WTC11 (cell line): ENCODE measurements around the gene APLF. TPM values are rescaled to one million over a fixed set of nuclear protein-coding genes. Genes with fewer than 3 reads are reported as not detected.

Experiments used
- ATAC-seq: fragments of 200-7000 bp; cut with Tn5 transposase; 2 replicates; pipeline ENCODE4 v1.10.0; 2021; ENCODE audit warnings: mild to moderate bottlenecking, moderate library complexity
- CTCF ChIA-PET: fragments of 300-600 bp; sonication (Branson Sonifier 250); formaldehyde crosslinking; loops from one replicate; lab custom pipeline; 2021; ENCODE audit warnings: antibody characterized with exemption; lab: Charles Lee
- POLR2A ChIA-PET: fragments of 350-600 bp; sonication (Branson Sonifier 250); formaldehyde crosslinking; loops from one replicate; lab custom pipeline; 2021; ENCODE audit warnings: antibody characterized with exemption; lab: Charles Lee
- DNase-seq: peaks from one replicate; pipeline ENCODE4 v3.0.0; 2021; ENCODE audit warnings: low spot score
- H3K27ac Mint-ChIP-seq: 2 replicates; pipeline ENCODE4 v1.8.0; 2021; ENCODE audit warnings: mixed read lengths
- H3K27me3 Mint-ChIP-seq: 2 replicates; pipeline ENCODE4 v1.8.0; 2021; ENCODE audit warnings: low read depth, mild to moderate bottlenecking, moderate library complexity, mixed read lengths
- H3K36me3 Mint-ChIP-seq: 2 replicates; pipeline ENCODE4 v1.8.0; 2021; ENCODE audit warnings: mixed read lengths
- H3K4me1 Mint-ChIP-seq: 2 replicates; pipeline ENCODE4 v1.8.0; 2022; ENCODE audit warnings: mixed read lengths
- H3K4me3 Mint-ChIP-seq: 2 replicates; pipeline ENCODE4 v1.8.0; 2021; ENCODE audit warnings: mild to moderate bottlenecking, moderate library complexity, mixed read lengths
- H3K9me3 Mint-ChIP-seq: 2 replicates; pipeline ENCODE4 v1.8.0; 2021; ENCODE audit warnings: mixed read lengths
- ATF3 ChIP-seq: sonication (generic); formaldehyde crosslinking; conservative IDR thresholded peaks from 2 replicates; pipeline ENCODE4 v1.8.1; 2022; ENCODE audit warnings: mild to moderate bottlenecking, missing genetic modification reagents
- CDX4 ChIP-seq: fragments of 250-450 bp; sonication (Bioruptor Pico); IDR thresholded peaks from 2 replicates; pipeline ENCODE4 v1.9.0; 2021; ENCODE audit warnings: moderate library complexity, mild to moderate bottlenecking, inconsistent platforms, borderline replicate concordance
- ELF4 ChIP-seq: sonication (generic); formaldehyde crosslinking; IDR thresholded peaks from 2 replicates; pipeline ENCODE4 v1.8.1; 2022; ENCODE audit warnings: low read depth, mild to moderate bottlenecking, moderate library complexity, missing genetic modification reagents
- EMX1 ChIP-seq: fragments of 250-450 bp; sonication (Bioruptor Pico); IDR thresholded peaks from 2 replicates; pipeline ENCODE4 v1.8.0; 2021; ENCODE audit warnings: mild to moderate bottlenecking
- JUN ChIP-seq: sonication (generic); formaldehyde crosslinking; IDR thresholded peaks from 2 replicates; pipeline ENCODE4 v1.8.0; 2023; ENCODE audit warnings: mild to moderate bottlenecking, missing genetic modification reagents
- NFE2L1 ChIP-seq: sonication (generic); formaldehyde crosslinking; IDR thresholded peaks from 2 replicates; pipeline ENCODE4 v1.8.1; 2023; ENCODE audit warnings: missing genetic modification reagents
- PREB ChIP-seq: sonication (generic); formaldehyde crosslinking; IDR thresholded peaks from 2 replicates; pipeline ENCODE4 v1.8.1; 2022; ENCODE audit warnings: mild to moderate bottlenecking, missing genetic modification reagents, moderate library complexity, borderline replicate concordance
- RELA ChIP-seq: sonication (generic); formaldehyde crosslinking; IDR thresholded peaks from 2 replicates; pipeline ENCODE4 v1.8.1; 2022; ENCODE audit warnings: missing genetic modification reagents, mild to moderate bottlenecking, borderline replicate concordance
- SOX15 ChIP-seq: fragments of 250-450 bp; sonication (Bioruptor Pico); IDR thresholded peaks from 2 replicates; pipeline ENCODE4 v1.9.0; 2021; ENCODE audit warnings: mild to moderate bottlenecking
- SP1 ChIP-seq: sonication (generic); formaldehyde crosslinking; conservative IDR thresholded peaks from 2 replicates; pipeline ENCODE4 v1.8.1; 2022; ENCODE audit warnings: missing genetic modification reagents
- ZBTB21 ChIP-seq: sonication (generic); formaldehyde crosslinking; IDR thresholded peaks from 2 replicates; pipeline ENCODE4 v1.8.1; 2023; ENCODE audit warnings: mild to moderate bottlenecking, missing genetic modification reagents, borderline replicate concordance
- ZBTB43 ChIP-seq: sonication (generic); formaldehyde crosslinking; IDR thresholded peaks from 2 replicates; pipeline ENCODE4 v1.8.1; 2023; ENCODE audit warnings: mild to moderate bottlenecking, missing genetic modification reagents
- ZNF138 ChIP-seq: sonication (generic); formaldehyde crosslinking; conservative IDR thresholded peaks from 2 replicates; pipeline ENCODE4 v1.8.1; 2022; ENCODE audit warnings: mild to moderate bottlenecking, moderate library complexity, missing genetic modification reagents
- ZNF219 ChIP-seq: sonication (generic); formaldehyde crosslinking; IDR thresholded peaks from 2 replicates; pipeline ENCODE4 v1.8.0; 2023; ENCODE audit warnings: missing genetic modification reagents, mild to moderate bottlenecking, borderline replicate concordance
- total RNA-seq: library from RNA; stranded (reverse); gene quantifications from 3 replicates; pipeline ENCODE4 v1.2.3, GENCODE V29; 2021
- TF ChIP-seq, protein P1 (sequence below): fragments of 250-450 bp; sonication (Bioruptor Pico); IDR thresholded peaks from 2 replicates; pipeline ENCODE4 v1.9.0; 2021; ENCODE audit warnings: mild to moderate bottlenecking
- TF ChIP-seq, protein P2 (sequence below): fragments of 250-450 bp; sonication (Bioruptor Pico); IDR thresholded peaks from 2 replicates; pipeline ENCODE4 v1.8.0; 2021; ENCODE audit warnings: mild to moderate bottlenecking
- TF ChIP-seq, protein P3 (sequence below): fragments of 250-450 bp; sonication (Bioruptor Pico); IDR thresholded peaks from 2 replicates; pipeline ENCODE4 v1.9.0; 2021; ENCODE audit warnings: mild to moderate bottlenecking
- TF ChIP-seq, protein P4 (sequence below): sonication (generic); formaldehyde crosslinking; IDR thresholded peaks from 2 replicates; pipeline ENCODE4 v1.8.0; 2023; ENCODE audit warnings: missing genetic modification reagents

APLF gene
- total RNA-seq, 1 experiment from 2014 or later = 2.7 TPM

GRCh38 chr2:68607837-68608236 is 140.5 kb downstream of the APLF start:
- Mint-ChIP-seq H3K27ac (no peak overlapping the region), H3K27me3 (no peaks in the 10 kb centered on the region), H3K4me3 (no peak overlapping the region), H3K36me3 (peaks cover 32% of the 10 kb centered on the region), H3K9me3 (peaks cover 47% of the 10 kb centered on the region), H3K4me1 (peaks cover 7% of the 10 kb centered on the region)
- no peak for DNase-seq
- ATAC-seq = no peak
- CTCF ChIA-PET = interaction anchor here (2.6 kb wide), 1 partner anchor 12 kb away, joined by 9 read pairs; no protein-coding TSS in a partner anchor
- POLR2A ChIA-PET = no interaction called here
- no peak for TF ChIP-seq SOX15 (CRISPR knock-in tag)
- TF ChIP-seq, protein P1, sequence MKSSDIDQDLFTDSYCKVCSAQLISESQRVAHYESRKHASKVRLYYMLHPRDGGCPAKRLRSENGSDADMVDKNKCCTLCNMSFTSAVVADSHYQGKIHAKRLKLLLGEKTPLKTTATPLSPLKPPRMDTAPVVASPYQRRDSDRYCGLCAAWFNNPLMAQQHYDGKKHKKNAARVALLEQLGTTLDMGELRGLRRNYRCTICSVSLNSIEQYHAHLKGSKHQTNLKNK (CRISPR knock-in tag) = no peak
- no peak for TF ChIP-seq ATF3 (CRISPR knock-in tag)
- TF ChIP-seq, protein P2, sequence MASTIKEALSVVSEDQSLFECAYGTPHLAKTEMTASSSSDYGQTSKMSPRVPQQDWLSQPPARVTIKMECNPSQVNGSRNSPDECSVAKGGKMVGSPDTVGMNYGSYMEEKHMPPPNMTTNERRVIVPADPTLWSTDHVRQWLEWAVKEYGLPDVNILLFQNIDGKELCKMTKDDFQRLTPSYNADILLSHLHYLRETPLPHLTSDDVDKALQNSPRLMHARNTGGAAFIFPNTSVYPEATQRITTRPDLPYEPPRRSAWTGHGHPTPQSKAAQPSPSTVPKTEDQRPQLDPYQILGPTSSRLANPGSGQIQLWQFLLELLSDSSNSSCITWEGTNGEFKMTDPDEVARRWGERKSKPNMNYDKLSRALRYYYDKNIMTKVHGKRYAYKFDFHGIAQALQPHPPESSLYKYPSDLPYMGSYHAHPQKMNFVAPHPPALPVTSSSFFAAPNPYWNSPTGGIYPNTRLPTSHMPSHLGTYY (CRISPR knock-in tag) = no peak
- TF ChIP-seq PREB (CRISPR knock-in tag) = no peak
- TF ChIP-seq SP1 (CRISPR knock-in tag) = no peak
- TF ChIP-seq ZBTB21 (CRISPR knock-in tag) = no peak
- no peak for TF ChIP-seq ELF4 (CRISPR knock-in tag)
- no peak for TF ChIP-seq NFE2L1 (CRISPR knock-in tag)
- TF ChIP-seq, protein P3, sequence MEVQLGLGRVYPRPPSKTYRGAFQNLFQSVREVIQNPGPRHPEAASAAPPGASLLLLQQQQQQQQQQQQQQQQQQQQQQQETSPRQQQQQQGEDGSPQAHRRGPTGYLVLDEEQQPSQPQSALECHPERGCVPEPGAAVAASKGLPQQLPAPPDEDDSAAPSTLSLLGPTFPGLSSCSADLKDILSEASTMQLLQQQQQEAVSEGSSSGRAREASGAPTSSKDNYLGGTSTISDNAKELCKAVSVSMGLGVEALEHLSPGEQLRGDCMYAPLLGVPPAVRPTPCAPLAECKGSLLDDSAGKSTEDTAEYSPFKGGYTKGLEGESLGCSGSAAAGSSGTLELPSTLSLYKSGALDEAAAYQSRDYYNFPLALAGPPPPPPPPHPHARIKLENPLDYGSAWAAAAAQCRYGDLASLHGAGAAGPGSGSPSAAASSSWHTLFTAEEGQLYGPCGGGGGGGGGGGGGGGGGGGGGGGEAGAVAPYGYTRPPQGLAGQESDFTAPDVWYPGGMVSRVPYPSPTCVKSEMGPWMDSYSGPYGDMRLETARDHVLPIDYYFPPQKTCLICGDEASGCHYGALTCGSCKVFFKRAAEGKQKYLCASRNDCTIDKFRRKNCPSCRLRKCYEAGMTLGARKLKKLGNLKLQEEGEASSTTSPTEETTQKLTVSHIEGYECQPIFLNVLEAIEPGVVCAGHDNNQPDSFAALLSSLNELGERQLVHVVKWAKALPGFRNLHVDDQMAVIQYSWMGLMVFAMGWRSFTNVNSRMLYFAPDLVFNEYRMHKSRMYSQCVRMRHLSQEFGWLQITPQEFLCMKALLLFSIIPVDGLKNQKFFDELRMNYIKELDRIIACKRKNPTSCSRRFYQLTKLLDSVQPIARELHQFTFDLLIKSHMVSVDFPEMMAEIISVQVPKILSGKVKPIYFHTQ (CRISPR knock-in tag) = no peak
- TF ChIP-seq CDX4 (CRISPR knock-in tag) = no peak
- TF ChIP-seq, protein P4, sequence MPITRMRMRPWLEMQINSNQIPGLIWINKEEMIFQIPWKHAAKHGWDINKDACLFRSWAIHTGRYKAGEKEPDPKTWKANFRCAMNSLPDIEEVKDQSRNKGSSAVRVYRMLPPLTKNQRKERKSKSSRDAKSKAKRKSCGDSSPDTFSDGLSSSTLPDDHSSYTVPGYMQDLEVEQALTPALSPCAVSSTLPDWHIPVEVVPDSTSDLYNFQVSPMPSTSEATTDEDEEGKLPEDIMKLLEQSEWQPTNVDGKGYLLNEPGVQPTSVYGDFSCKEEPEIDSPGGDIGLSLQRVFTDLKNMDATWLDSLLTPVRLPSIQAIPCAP (CRISPR knock-in tag) = no peak
- no peak for TF ChIP-seq ZBTB43 (CRISPR knock-in tag)
- no peak for TF ChIP-seq ZNF138 (CRISPR knock-in tag)
- no peak for TF ChIP-seq EMX1 (CRISPR knock-in tag)
- TF ChIP-seq JUN (CRISPR knock-in tag) = no peak
- TF ChIP-seq RELA (CRISPR knock-in tag) = no peak
- TF ChIP-seq ZNF219 (CRISPR knock-in tag) = no peak
